HG03159 (cell line): Measurements from ENCODE around the gene PLCD3.

ENCODE experiments used
- ATAC-seq: cut with Tn5 transposase; IDR thresholded peaks from one replicate; pipeline ENCODE4 v1.9.1; 2021; ENCODE audit warnings: mild to moderate bottlenecking, moderate library complexity; ENCODE audit not compliant: unreplicated experiment

Gene PLCD3

DNA sequence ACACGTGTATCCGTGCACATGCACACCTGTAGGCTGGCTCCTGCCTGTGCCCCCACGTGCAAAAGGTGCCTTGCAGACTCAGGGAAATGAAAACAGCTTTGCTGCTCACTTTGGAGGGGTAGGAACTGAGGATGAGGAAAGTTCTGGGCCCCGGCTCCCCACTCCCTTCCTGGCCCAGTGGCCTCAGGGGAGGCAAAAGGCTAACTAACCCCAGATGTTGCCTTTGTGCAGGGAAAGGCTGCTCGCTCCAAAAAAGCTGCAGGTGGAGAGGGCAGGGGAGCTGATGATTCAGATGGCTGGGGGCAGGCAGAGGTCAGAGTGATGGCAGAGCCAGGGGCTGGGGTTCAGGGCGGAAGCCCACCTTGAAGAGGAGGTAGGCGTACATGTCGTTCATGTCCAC lies 12.4 kb downstream of the PLCD3 start:
- no peak for ATAC-seq

DNA sequence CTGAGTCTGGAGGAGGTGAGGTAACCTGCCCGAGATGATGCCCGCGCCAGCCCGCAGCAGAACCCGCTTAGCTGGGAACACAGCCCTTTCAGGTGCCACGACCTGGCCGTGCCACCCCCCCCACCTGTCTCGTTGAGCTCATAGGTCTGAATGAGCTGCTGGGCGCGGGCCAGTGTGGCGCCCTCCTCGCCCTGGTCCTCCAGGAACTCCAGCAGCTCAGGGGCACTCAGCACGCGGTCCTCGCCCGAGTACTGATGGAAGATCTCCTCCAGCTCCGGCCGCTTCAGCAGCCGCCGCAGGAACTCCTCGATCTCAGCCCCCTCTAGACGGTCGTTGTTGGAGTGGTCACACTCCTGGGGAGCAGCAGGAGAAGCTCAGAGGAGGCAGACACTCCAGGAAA lies 13.6 kb downstream of the PLCD3 start:
- no peak for ATAC-seq

DNA sequence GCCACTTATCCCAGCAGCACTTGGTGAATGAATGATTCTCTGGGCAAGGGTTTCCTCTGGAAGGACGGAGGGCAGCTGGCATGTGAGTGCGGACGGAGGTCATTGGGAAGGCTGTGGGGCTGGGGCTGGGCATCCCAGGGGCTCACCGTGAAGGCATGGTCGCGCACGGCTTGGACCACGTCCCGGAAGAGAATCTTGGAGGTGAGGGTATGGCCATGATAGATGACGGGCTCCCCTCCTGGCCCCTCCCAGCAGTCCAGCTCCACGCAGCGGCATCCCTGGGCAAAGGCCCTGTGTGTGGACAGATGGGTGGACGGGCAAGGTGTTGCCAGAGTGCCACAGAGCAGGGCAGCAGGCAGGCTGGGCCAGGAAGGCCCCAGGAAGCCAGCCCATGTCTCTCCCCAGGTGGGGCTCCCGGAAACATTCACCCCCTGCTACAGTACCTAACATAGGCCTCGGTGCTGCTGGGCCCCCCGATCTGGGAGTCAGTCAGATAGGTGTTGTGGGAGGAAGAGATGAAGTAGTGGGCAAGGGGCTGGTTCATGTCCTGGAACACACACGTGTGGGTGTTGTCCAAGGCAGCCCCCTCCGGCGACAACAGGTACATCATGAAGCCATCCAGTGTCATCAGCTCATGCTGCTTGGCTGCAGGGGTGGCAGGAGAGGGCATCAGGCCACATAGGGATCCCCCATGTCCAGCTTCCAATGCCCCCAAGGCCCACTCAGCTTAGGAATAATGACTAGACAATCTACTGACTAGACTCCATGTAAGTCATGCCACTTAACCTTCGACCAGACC lies 14.3 kb downstream of the PLCD3 start:
- ATAC-seq, result no peak

DNA sequence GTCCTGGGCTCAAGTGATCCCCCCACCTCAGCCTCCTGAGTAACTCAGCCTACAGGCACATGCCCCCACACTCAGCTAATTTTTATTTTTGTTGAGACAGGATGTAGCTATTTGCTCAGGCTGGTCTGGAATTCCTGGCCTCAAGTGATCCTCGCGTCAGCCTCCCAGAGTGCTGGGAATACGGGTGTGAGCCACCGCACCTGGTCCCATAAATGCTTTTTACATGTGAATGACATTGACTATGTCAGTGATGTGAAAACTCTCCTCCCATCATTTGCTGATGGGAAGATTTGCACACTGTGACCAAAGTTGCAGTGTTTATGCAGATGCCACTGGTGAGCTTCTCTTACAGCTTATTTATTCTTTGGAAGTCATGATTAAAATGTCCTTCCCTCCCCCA lies 15.0 kb downstream of the PLCD3 start:
- no peak for ATAC-seq

DNA sequence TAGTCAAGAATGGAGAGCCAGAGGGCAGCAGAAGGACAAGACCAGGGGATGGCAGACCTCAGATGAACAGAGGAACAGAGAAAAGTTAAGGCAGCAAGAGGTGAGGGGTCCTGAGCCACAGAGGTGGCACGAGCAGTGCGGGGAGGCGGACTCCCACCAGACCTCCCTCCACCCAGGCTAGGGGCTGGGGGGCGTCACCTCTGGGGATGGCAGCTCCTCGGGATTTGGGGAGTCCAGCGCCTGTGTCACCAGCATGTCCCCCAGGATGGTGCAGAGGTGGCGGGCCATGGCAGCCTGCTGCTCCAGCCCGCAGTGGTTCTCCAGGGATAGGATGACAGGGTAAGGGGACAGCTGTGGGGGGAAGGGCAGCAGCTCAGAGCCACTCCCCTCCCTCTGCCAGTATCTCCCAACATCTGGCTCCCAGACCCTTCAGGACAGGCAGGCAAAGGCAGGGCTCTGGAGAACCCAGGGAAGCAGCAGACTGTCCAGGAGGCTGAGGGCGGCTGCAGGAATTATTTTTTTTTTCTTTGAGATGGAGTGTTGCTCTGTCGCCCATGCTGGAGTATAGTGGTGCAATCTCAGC lies 15.8 kb downstream of the PLCD3 start:
- no peak for ATAC-seq

DNA sequence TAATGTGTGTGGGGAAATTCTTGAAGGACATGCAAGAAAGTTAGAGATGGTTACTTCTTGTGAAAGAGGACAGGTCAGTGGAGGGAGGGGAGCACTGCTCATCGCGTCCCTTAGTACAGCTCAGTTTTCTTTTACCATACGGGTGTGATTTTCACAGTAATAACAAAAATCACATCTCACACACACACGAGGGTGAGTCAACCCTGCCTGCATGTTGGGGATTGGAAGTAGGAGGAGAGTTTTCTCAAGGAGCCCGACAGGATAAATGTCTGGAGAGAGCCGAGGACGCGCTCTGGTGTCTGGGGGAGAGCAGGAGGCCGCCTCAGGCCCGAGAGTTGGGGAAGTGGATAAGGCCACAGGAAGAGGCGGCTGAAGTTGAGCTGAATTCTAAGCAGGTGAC lies 16.4 kb downstream of the PLCD3 start:
- ATAC-seq, result no peak

DNA sequence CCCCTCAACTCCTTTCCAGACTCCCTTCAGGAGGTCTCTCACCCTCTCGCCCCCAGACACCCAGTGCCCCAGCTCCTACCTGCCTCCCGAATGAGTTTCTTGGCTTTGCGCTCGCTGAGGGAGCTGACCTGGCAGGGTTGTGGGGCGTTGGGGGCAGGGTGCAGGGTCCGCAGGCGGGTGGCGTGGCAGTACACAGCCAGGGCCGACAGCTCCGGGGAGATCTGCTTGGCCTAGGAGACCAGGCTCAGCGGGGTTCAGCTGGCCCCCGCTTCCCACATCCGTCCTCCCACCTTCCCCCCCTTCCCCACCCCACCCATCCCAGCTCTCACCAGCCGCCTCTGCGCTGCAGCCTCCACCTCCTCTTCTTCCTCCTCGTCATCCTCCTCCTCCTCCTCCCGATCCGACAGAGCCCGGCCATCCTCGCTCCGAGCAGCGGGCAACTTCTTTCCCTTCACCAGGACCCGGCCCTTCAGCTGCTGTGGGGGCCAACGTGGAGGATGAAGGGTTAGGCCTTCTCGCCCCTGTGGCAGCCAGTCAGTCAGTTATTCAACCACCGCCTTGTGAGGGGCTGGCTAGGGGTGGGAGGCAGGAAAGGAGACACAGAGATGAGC lies 17.2 kb downstream of the PLCD3 start:
- ATAC-seq, result no peak

DNA sequence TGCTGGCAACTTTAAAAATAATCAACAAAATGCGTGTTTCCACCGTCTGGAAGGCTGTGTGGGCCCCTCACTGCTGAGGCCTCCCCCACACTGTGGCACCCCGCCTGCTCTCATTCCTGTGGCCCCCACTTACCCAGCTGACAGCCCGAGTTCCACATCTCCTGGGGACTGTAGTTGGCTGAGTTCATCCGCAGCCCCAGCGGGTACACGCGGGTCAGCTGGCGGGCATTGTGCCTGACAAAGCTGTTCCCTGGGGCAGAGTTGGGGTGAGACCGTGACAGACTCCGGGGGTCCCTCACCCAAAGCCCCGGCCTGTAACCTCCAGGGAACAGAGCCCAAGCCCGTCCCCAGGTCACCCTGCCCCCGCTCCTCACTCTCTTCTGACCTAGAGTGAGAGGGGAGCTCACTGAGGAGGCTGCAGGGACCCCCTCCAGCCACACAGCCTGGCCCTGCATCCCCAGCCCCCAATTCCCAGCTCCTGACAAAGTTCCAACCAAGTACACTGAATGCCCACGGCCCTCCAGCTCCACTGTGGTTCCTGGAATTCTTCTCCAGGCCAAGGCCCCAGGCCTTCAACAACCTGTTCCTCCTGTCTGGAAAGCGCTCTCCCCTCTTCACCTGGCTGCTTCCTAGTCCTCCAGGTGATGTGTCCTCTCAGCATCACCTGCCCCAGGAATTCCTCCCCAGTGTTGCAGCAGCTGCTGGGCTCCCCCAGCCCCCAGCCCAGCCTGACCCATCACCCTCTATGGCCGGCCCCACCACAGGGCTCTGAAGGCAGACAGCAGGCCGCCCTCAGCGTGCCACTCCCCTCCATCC lies 18.0 kb downstream of the PLCD3 start:
- ATAC-seq, result no peak

DNA sequence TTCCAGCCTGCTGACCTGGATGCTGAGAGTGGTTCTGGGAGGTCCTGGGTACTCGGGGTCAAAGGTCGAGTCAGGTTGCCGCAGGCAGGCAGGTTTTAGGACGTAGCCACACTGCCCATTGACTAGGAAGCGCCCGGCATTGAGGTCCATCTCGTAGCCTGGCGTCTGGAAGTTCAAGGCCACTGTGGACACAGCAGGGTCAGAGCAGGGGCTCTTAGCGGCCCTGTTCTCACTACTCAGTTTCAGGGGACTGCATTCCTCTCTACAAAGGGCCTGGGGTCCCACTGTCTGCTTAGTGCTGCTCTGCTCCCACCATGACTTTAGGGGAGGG lies 18.9 kb downstream of the PLCD3 start:
- no peak for ATAC-seq

DNA sequence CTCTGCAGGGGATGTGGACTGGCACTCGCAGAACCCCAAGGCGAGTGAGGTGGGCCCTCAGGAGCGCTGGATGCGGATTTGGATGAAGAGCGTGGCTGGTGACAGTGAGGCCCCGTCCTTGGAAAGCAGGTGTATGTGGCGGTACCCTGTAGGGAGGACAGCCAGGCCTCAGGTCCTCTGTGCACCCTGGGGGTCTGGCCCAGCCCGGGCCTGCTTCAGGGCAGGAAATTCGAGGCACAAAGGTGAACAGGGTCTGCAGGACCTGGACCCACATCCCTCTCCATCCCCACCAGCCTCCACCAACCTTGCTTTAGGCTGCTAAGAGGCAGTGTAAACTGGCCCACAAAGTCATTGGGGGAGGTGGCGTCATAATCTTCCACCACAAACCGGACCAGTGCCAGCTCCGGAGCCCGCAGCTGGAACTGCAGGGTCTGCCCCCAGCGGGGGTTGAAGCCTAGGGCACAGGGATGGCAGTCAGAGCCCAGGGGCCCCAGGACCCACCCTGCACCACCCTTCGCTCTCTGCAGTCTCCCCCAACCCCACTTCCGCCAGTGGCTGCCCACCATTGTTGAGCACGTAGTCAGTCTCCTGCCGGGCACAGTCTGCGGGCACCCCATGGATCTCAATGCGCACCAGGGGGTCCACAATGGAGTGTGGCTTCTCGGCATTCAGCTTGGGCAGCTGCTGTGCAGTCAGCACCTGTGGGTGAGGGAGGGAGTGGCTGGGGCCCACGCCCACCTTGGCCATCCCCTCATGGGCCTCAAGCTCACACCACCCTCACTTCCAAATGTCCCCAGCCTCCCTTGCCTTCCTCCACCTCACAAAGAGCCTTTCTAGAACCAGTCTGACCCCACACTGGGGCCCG lies 19.5 kb downstream of the PLCD3 start:
- no peak for ATAC-seq

DNA sequence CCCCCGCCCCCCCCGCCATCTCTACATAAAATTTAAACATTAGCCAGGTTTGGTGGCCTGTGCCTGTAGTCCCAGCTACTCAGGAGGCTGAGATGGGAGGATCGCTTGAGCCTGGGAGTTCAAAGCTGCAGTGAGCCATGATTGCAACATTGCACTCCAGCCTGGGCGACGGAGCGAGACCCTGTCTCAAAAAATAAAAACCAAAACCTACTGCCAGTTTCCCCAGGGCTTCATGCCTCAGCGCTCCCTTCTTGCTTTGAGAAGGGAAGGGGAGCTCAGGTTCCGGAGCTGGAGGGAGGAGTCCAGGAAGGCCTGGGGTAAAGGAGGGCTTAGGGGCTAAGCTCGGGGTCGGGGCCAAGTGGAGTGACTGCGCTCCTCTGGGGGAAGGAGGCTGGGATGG lies 20.5 kb downstream of the PLCD3 start:
- no peak for ATAC-seq

DNA sequence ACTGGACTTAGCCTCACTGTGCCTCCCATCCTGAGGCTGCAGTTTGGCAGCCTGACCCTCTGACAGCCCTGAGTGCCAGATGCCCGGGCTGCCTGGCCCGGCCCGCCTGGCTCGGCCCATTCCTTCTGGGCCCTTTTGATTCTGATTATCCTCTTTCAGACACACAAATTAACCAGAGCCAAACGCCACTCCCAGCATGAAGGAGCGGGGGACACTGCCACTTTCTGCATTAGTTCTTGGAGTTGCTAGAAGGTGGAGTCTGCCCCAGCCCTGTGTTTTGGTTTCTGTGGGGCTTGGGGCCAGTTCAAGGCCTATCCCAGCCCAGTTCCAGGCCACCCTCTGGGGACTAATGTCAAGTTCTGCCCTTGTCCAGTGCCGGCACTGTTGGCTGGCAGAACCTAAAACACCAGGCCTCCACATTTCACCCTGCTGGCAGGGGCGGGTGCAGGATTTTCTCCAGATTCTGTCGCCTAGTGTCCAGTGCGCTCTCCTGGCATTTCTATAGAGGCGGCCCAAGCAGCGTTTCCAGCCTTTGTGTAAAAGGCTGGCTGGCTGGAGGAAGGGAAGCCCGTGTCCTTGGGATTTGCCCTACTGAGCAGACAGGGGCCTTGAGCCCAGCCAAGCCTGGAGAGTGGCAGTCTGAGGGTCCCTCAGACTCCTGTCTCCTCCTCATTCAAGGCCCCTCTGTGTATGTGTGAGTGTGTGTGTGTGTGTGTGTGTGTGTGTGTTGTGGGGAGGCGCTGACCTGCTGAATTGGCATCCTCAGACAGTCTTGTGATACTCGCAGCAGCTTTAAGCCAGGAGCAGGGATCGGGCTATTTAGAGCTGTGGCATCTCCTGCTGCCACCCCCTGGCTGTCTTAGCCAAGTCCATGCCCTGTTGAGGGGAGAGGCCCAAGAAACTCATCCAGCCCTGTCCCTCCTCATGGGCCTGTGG lies 21.4 kb downstream of the PLCD3 start:
- no peak for ATAC-seq

DNA sequence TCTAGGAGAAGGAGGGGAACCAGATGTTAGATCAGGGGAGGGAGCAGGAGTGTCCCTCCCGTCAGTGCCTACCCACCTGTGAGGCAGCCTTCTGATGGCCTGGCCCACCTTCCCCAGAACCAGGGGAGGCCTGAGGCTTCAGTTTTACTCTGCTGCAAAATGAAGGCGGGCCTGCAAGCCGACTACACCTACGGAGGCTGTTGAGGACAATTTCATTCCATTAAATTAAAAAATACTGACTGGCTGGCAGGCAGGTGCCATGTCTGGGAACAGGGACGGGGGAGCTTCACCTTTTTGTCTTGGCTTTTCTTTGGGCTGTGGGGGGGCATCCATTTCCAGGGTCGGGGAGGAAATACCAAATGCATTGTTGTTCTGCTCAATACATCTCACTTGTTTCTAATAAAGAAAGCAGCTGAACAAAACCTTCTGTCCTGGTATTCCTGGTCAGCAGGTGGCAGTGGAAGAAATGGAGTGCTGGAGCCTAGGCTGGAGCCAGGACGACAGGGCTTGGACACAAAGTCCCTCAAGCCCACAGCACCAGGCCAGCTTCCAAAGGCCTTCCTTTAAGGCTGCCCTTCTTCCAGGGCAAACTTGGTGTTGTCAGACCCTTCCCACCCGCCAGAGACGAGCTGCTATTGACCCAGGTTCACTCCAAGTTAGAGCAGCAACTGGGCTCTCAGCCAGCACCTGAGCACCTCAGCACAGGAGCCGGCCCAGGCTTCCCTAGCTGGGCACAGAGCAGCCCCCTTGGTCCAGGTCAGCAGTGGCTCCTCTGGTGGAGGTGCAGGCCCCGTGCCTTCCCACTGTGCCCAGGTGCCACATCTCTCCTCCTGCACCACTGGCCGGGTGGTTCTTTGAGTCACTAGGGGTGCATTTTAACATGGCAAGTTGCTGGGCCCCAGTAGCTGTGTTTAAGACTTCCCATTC lies 23.5 kb downstream of the PLCD3 start:
- ATAC-seq, result no peak

DNA sequence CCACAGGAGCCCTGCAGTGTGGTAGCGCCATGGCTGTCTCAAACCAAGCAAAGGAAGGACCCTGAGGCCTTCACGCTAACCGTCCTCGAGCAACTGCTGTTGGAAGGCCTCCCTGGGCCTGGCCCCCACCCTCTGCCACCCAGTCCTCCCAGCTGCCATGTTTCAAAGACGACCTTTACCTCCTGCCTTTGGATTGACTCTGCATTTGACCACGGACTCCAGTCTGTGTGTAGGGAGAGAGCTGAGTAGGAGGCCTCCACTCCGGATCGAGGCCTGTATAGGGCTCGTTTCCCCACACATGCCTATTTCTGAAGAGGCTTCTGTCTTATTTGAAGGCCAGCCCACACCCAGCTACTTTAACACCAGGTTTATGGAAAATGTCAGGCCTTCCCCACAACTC lies 24.3 kb downstream of the PLCD3 start:
- ATAC-seq, result no peak

DNA sequence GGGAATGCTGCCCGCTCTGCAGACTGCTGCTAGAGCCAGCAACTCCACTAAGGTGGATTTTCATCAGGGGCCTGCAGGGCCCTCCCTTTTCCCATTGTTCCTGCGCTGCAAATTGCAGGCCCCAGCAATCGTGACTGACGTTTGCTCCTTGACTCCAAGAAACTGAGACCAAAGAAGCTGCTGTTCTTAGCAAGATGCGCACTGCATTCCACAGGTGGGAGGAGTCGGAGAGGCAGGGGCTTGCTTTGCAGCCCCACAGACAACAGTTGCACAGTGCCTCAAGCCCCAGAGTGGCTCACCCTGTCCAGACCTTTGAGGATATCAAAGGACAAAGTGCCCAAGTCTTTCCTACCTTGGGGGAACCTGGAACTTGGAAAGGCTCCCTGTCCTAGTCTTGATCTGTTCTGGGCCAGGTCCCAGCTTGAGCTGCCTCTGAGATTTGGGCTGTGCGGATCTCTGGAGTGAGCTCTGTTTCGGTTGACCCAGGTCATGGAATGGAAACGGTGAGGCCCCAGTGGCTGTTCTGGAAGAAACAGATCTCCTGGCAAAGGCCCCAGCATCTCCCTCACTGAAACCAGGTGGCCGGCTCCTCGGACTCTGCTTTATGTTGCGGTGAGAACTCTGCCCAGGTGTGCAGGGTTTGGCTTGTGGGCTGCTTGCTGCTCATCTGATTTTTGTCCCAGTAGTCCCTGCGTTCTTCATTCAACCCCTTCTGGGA lies 24.9 kb downstream of the PLCD3 start:
- ATAC-seq, result no peak

DNA sequence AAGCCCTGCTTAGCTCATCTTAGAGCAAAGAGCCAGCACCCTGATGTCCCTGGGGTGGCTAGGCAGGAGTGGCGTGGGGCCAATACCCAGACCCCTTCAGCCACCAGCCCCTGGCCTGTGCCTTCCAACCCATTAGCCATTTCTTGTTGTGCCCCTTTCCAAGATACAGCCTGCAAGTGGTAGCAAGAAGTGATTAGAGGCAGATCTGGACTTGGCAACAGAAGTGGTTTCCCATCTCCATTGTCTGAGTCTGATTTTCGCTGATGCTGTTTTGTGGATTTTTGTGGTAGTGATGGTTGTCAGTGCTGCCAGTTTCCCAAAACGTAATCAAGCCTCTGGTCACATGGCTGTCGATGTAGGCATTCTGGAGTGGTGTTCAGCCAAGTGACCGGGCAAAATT lies 25.7 kb downstream of the PLCD3 start:
- ATAC-seq, result no peak

DNA sequence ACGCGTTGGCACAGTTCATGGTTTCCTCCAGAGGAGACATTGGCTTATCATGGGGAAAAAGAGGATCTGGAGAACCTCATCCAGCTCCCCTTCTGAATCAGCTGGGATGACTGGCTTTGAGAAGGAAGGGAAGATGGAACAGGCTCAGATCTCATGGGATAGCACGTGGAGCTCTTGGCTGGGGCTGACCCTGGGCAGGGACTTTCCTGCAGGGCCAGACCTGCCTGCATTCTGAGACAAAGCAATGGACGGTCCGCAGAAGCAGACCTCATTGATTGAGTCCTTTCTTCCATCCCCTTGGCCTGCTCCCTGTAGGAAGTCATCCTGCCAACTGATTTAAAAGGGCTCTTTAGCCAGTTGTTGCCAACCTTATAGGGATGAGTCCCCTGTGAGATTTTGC lies 26.2 kb downstream of the PLCD3 start:
- ATAC-seq, result no peak
